Transverse colon (tissue), 4 donors: ENCODE measurements around the gene SUPT7L.

Experiments
- CTCF ChIP-seq, 5 experiments: fragments of 200-600 bp in 3 of 5; fragments of 450-650 bp in 2 of 5; sonication (generic) in 3 of 5; IDR thresholded peaks; 1 replicate in 2 of 5; 2 replicates in 3 of 5; pipeline ENCODE4 v1.5.1; 2016 to 2017; ENCODE audit warnings: antibody characterized with exemption in 5 of 5, inconsistent platforms in 3 of 5, mild to moderate bottlenecking in 2 of 5, moderate library complexity in 1 of 5
- EP300 ChIP-seq: sonication (generic); formaldehyde crosslinking; IDR thresholded peaks from one replicate; pipeline ENCODE4 v1.6.1; 2017; ENCODE audit warnings: antibody characterized with exemption, low read depth
- POLR2AphosphoS5 ChIP-seq, 3 donors: sonication (generic); formaldehyde crosslinking; IDR thresholded peaks; one replicate each; pipeline ENCODE4 v1.6.1; 2016; ENCODE audit warnings: antibody characterized with exemption in 3 of 3

GRCh38 chr2:27712522-27712921 lies 49.1 kb upstream of the SUPT7L start:
- TF ChIP-seq CTCF (IDR thresholded peaks at IDR 0.05) (no peak), POLR2AphosphoS5 (IDR thresholded peaks at IDR 0.05) (no peak), EP300 (no peak)
